Neural cell (in vitro differentiated cells): Measurements from ENCODE around the gene CEBPB. TPM values are rescaled to one million over a fixed set of nuclear protein-coding genes. Genes with fewer than 3 reads are reported as not detected.

ENCODE experiments used
- H2AFZ ChIP-seq: fragments of 200-600, 300-800 bp; sonication (generic), shearing (Covaris generic); 2 replicates; pipeline ENCODE4 v1.6.0; 2014; ENCODE audit warnings: low read depth, mild to moderate bottlenecking, antibody characterized with exemption, low read length, moderate library complexity
- H3F3A ChIP-seq: fragments of 200-600 bp; shearing (Covaris generic); 2 replicates; pipeline ENCODE4 v1.6.1; 2016; ENCODE audit warnings: mild to moderate bottlenecking, moderate library complexity, mixed read lengths, antibody characterized with exemption, low read length; ENCODE audit not compliant: insufficient read depth, poor library complexity, severe bottlenecking
- H3K27ac ChIP-seq: fragments of 200-600, 300-800 bp; sonication (generic), shearing (Covaris generic); 2 replicates; pipeline ENCODE4 v1.5.1; 2014; ENCODE audit warnings: mild to moderate bottlenecking, low read length, moderate library complexity
- H3K27me3 ChIP-seq: fragments of 300-800, 200-600 bp; sonication (generic), shearing (Covaris generic); 2 replicates; pipeline ENCODE4 v1.6.0; 2014; ENCODE audit warnings: mild to moderate bottlenecking, low read depth, low read length, moderate library complexity; ENCODE audit not compliant: insufficient read depth
- H3K36me3 ChIP-seq: fragments of 300-800, 200-600 bp; sonication (generic), shearing (Covaris generic); 2 replicates; pipeline ENCODE4 v1.5.1; 2014; ENCODE audit warnings: mild to moderate bottlenecking, antibody characterized with exemption, low read length, moderate library complexity; ENCODE audit not compliant: insufficient read depth
- H3K4me2 ChIP-seq: fragments of 300-800, 200-600 bp; sonication (generic), shearing (Covaris generic); 2 replicates; pipeline ENCODE4 v1.6.0; 2014; ENCODE audit warnings: mild to moderate bottlenecking, low read length
- H3K4me3 ChIP-seq: fragments of 300-800, 200-600 bp; sonication (generic), shearing (Covaris generic); 2 replicates; pipeline ENCODE4 v1.5.1; 2014; ENCODE audit warnings: mild to moderate bottlenecking, low read length, moderate library complexity
- H3K79me2 ChIP-seq: fragments of 200-600 bp; shearing (Covaris generic); replicated peaks from 2 replicates; pipeline ENCODE4 v1.6.0; 2014; ENCODE audit warnings: mild to moderate bottlenecking, low read length, moderate library complexity; ENCODE audit not compliant: insufficient read depth
- H3K9ac ChIP-seq: fragments of 300-800, 200-600 bp; sonication (generic), shearing (Covaris generic); 2 replicates; pipeline ENCODE4 v1.6.1; 2016; ENCODE audit warnings: mild to moderate bottlenecking, low read length, mixed read lengths
- H3K9me2 ChIP-seq: fragments of 200-600 bp; shearing (Covaris generic); 2 replicates; pipeline ENCODE4 v1.6.1; 2016; ENCODE audit warnings: mild to moderate bottlenecking, low read length, mixed read lengths; ENCODE audit not compliant: insufficient read depth
- H3K9me3 ChIP-seq: fragments of 200-600, 300-800 bp; sonication (generic), shearing (Covaris generic); 2 replicates; pipeline ENCODE4 v1.6.1; 2016; ENCODE audit warnings: mild to moderate bottlenecking, mixed run types, low read length, moderate library complexity, mixed read lengths
- H4K20me1 ChIP-seq: fragments of 200-600 bp; shearing (Covaris generic); 2 replicates; pipeline ENCODE4 v1.6.1; 2016; ENCODE audit warnings: mild to moderate bottlenecking, mixed run types; ENCODE audit not compliant: insufficient read depth
- EP300 ChIP-seq: fragments of 450-650 bp; conservative IDR thresholded peaks from 2 replicates; pipeline ENCODE4 v1.6.1; 2014; ENCODE audit warnings: antibody characterized with exemption, mild to moderate bottlenecking, moderate library complexity; ENCODE audit not compliant: poor library complexity, severe bottlenecking
- EZH2 ChIP-seq: fragments of 200-600, 300-800 bp; shearing (Covaris generic), sonication (generic); IDR thresholded peaks from 2 replicates; pipeline ENCODE4 v1.6.1; 2014; ENCODE audit warnings: antibody characterized with exemption, low read length, borderline replicate concordance, mild to moderate bottlenecking; ENCODE audit not compliant: insufficient read depth, poor library complexity, severe bottlenecking
- MXI1 ChIP-seq: fragments of 450-650 bp; conservative IDR thresholded peaks from 2 replicates; pipeline ENCODE4 v1.6.1; 2014; ENCODE audit warnings: antibody characterized with exemption, mild to moderate bottlenecking; ENCODE audit not compliant: poor library complexity, severe bottlenecking
- POLR2AphosphoS5 ChIP-seq: IDR thresholded peaks from 2 replicates; pipeline ENCODE4 v1.6.1; 2012
- RAD21 ChIP-seq: fragments of 450-650 bp; conservative IDR thresholded peaks from 2 replicates; pipeline ENCODE4 v1.6.1; 2014; ENCODE audit warnings: antibody characterized with exemption, mild to moderate bottlenecking, moderate library complexity
- SMC3 ChIP-seq: fragments of 450-650 bp; conservative IDR thresholded peaks from 2 replicates; pipeline ENCODE4 v1.6.1; 2014; ENCODE audit warnings: antibody characterized with exemption, mild to moderate bottlenecking, moderate library complexity; ENCODE audit not compliant: poor library complexity
- TAF1 ChIP-seq: IDR thresholded peaks from 2 replicates; pipeline ENCODE4 v1.6.1; 2012; ENCODE audit warnings: low read depth
- polyA plus RNA-seq: library from polyadenylated mRNA; depleted of rRNA; stranded (reverse); fragments of >200 nt; gene quantifications from 2 replicates; pipeline ENCODE4 v1.2.3, GENCODE V29; 2014
- TF ChIP-seq, protein P1 (sequence below): IDR thresholded peaks from 2 replicates; pipeline ENCODE4 v1.6.1; 2012; ENCODE audit warnings: borderline replicate concordance
- TF ChIP-seq, protein P2 (sequence below): fragments of 450-650 bp; IDR thresholded peaks from 2 replicates; pipeline ENCODE4 v1.5.1; 2014; ENCODE audit warnings: antibody characterized with exemption, mild to moderate bottlenecking, moderate library complexity; ENCODE audit not compliant: poor library complexity, severe bottlenecking

Gene CEBPB
- polyA plus RNA-seq, 1 donor from 2014 or later: 0.59 TPM

DNA sequence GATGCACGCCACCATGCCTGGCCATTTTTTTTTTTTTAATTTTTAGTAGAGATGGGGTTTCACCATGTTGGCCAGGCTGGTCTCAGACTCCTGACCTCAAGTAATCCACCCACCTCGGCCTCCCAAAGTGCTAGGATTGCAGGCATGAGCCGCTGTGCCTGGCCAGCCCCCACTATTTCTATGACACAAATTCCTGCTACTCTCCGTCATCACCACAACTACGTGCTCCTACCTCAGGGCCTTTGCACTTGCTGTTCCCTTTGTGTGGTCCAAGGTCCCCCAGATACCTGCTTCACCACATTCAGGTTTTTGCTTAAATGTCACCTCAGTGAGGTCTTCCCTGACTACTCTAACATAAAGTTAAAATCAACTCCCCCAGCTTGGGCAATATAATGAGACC, 5.2 kb upstream of the CEBPB start:
- H3K9ac ChIP-seq: no peak overlapping the region
- H4K20me1 ChIP-seq: no peaks in the 10 kb centered on the region
- H3K36me3 ChIP-seq: no peaks in the 10 kb centered on the region
- H3K4me3 ChIP-seq: no peak overlapping the region
- no peaks in the 10 kb centered on the region for H3K27me3 ChIP-seq
- no peaks in the 10 kb centered on the region for H3K9me3 ChIP-seq
- no peak for TF ChIP-seq EZH2
- no peak for TF ChIP-seq RAD21
- no peak for TF ChIP-seq EP300
- TF ChIP-seq, protein P1, sequence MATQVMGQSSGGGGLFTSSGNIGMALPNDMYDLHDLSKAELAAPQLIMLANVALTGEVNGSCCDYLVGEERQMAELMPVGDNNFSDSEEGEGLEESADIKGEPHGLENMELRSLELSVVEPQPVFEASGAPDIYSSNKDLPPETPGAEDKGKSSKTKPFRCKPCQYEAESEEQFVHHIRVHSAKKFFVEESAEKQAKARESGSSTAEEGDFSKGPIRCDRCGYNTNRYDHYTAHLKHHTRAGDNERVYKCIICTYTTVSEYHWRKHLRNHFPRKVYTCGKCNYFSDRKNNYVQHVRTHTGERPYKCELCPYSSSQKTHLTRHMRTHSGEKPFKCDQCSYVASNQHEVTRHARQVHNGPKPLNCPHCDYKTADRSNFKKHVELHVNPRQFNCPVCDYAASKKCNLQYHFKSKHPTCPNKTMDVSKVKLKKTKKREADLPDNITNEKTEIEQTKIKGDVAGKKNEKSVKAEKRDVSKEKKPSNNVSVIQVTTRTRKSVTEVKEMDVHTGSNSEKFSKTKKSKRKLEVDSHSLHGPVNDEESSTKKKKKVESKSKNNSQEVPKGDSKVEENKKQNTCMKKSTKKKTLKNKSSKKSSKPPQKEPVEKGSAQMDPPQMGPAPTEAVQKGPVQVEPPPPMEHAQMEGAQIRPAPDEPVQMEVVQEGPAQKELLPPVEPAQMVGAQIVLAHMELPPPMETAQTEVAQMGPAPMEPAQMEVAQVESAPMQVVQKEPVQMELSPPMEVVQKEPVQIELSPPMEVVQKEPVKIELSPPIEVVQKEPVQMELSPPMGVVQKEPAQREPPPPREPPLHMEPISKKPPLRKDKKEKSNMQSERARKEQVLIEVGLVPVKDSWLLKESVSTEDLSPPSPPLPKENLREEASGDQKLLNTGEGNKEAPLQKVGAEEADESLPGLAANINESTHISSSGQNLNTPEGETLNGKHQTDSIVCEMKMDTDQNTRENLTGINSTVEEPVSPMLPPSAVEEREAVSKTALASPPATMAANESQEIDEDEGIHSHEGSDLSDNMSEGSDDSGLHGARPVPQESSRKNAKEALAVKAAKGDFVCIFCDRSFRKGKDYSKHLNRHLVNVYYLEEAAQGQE: no peak
- no peak for TF ChIP-seq POLR2AphosphoS5
- no peak for TF ChIP-seq SMC3
- no peak for TF ChIP-seq TAF1
- TF ChIP-seq MXI1: no peak
- TF ChIP-seq, protein P2, sequence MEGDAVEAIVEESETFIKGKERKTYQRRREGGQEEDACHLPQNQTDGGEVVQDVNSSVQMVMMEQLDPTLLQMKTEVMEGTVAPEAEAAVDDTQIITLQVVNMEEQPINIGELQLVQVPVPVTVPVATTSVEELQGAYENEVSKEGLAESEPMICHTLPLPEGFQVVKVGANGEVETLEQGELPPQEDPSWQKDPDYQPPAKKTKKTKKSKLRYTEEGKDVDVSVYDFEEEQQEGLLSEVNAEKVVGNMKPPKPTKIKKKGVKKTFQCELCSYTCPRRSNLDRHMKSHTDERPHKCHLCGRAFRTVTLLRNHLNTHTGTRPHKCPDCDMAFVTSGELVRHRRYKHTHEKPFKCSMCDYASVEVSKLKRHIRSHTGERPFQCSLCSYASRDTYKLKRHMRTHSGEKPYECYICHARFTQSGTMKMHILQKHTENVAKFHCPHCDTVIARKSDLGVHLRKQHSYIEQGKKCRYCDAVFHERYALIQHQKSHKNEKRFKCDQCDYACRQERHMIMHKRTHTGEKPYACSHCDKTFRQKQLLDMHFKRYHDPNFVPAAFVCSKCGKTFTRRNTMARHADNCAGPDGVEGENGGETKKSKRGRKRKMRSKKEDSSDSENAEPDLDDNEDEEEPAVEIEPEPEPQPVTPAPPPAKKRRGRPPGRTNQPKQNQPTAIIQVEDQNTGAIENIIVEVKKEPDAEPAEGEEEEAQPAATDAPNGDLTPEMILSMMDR: no peak
- no peak overlapping the region for H3K27ac ChIP-seq
- H3K4me2 ChIP-seq: no peak overlapping the region
- no peaks in the 10 kb centered on the region for H3F3A ChIP-seq
- no peaks in the 10 kb centered on the region for H3K79me2 ChIP-seq
- H2AFZ ChIP-seq: no peak overlapping the region
- no peaks in the 10 kb centered on the region for H3K9me2 ChIP-seq

DNA sequence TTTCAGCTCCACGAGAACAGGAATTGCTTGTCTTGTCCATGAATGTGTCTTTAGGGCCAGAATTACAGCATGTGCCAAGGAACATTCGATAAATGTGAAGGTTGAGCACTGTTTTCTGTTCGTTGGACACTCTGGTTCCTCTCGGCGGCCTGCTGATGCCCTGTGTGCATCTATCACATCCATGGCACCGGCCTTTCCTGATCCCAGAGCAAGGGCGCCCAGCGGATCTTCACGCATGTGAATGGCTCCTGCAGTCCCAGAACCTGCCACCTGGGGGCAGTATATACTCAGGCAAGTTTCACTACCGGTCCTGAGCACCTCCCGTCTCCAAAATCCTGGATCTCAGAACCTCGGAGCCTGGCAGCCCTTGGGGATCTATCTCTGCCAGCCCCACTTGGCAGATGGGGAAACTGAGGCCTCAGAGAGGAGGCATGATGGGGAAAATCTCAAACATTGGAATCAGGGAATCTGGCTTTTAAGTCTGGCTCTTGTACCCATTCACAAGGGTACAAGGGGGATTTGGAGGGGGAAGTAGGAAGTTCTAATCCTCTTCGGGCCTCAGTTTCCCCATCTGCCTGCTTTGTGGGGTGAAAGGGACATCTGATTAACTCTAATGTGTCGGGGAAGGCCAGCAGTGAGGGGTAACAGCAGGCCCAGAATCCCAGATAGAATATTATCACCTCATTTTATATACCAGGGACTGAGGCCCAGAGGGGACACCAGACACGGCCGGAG, 4.3 kb upstream of the CEBPB start:
- Histone ChIP-seq H3K27me3 (peaks cover 3% of the 10 kb centered on the region), H3K9me3 (no peaks in the 10 kb centered on the region), H3K4me2 (no peak overlapping the region), H3K79me2 (no peaks in the 10 kb centered on the region), H2AFZ (no peak overlapping the region), H4K20me1 (no peaks in the 10 kb centered on the region), H3K27ac (no peak overlapping the region), H3F3A (no peaks in the 10 kb centered on the region), H3K9me2 (no peaks in the 10 kb centered on the region), H3K4me3 (no peak overlapping the region), H3K9ac (no peak overlapping the region), H3K36me3 (no peaks in the 10 kb centered on the region)
- TF ChIP-seq, protein P1: no peak
- TF ChIP-seq RAD21 (peak; percentile 96), EP300 (peak; percentile 15), SMC3 (peak; percentile 95), POLR2AphosphoS5 (no peak), EZH2 (no peak)
- TF ChIP-seq, protein P2: peak; percentile 95
